Measurements from ENCODE around the gene ADAMTSL3.

DNA sequence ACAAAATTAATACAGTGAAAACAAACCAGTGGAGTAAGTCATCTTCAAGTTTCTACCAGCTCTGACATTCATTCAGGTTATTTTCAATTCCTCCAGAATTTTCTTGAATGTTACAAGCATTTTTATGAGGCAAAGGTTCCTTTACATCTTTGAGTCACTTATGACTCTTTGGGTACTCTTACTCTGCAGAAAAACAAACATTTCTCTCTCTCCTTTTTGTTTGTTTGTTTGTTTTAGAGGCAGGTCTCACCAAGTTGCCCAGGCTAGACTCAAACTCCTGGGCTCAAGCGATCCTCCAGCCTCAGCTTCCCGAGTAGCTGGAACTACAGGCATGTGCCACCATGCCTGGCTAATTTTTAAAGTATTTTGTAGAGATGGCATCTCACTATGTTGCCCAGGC, 233.5 kb downstream of the ADAMTSL3 start:
- TF ChIP-seq, protein P1, sequence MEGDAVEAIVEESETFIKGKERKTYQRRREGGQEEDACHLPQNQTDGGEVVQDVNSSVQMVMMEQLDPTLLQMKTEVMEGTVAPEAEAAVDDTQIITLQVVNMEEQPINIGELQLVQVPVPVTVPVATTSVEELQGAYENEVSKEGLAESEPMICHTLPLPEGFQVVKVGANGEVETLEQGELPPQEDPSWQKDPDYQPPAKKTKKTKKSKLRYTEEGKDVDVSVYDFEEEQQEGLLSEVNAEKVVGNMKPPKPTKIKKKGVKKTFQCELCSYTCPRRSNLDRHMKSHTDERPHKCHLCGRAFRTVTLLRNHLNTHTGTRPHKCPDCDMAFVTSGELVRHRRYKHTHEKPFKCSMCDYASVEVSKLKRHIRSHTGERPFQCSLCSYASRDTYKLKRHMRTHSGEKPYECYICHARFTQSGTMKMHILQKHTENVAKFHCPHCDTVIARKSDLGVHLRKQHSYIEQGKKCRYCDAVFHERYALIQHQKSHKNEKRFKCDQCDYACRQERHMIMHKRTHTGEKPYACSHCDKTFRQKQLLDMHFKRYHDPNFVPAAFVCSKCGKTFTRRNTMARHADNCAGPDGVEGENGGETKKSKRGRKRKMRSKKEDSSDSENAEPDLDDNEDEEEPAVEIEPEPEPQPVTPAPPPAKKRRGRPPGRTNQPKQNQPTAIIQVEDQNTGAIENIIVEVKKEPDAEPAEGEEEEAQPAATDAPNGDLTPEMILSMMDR (IDR thresholded peaks at IDR 0.05), result no peak
- TF ChIP-seq EZH2 (IDR thresholded peaks at IDR 0.05; ENCODE audit: borderline replicate concordance, insufficient read depth, low read depth, low read length, poor library complexity, severe bottlenecking), result no peak
